GM12874 (cell line): ENCODE measurements around the gene GALNTL6.

Experiments
- TF ChIP-seq, protein P1 (sequence below): IDR thresholded peaks from 2 replicates; pipeline ENCODE4 v1.5.1; 2011; ENCODE audit warnings: low read depth, mild to moderate bottlenecking, control low read depth, low read length, moderate library complexity; ENCODE audit not compliant: insufficient read depth

Gene GALNTL6

DNA sequence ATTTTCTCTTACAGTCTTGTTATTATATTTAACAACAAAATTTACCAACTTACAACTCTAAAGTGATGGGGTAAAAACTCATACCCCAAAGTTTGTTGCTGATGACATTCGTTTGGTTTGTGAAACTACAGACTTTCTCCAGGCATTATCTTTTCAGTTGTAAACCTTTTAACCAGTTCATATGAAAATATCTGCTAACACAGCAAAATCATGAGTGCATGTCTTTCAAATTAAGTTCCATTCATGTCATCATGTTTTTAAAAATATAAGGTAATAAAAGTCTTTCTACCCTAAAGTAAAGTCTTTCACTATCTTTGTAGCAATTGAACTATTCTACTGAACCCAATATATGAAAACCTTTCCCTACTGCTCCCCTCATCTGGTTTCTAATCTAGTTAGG lies 3.4 kb upstream of the GALNTL6 start:
- TF ChIP-seq, protein P1, sequence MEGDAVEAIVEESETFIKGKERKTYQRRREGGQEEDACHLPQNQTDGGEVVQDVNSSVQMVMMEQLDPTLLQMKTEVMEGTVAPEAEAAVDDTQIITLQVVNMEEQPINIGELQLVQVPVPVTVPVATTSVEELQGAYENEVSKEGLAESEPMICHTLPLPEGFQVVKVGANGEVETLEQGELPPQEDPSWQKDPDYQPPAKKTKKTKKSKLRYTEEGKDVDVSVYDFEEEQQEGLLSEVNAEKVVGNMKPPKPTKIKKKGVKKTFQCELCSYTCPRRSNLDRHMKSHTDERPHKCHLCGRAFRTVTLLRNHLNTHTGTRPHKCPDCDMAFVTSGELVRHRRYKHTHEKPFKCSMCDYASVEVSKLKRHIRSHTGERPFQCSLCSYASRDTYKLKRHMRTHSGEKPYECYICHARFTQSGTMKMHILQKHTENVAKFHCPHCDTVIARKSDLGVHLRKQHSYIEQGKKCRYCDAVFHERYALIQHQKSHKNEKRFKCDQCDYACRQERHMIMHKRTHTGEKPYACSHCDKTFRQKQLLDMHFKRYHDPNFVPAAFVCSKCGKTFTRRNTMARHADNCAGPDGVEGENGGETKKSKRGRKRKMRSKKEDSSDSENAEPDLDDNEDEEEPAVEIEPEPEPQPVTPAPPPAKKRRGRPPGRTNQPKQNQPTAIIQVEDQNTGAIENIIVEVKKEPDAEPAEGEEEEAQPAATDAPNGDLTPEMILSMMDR = no peak

DNA sequence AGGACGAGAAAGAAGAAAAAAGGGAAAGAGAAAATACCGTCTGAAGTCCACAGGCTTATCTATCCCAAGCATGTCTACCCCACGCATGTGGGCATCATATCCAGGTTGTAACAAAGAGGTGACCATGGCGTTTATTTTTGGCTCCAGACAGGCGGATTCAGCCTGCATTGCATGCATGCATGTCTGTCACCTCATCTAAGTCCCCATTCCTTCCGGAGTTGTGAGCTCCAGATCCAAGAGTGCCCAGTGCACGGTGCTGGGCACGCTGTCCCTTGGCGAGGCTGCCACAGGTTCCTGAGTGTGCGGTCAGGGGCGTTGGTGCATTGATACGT lies 905 bp upstream of the GALNTL6 start:
- TF ChIP-seq, protein P1 = no peak

DNA sequence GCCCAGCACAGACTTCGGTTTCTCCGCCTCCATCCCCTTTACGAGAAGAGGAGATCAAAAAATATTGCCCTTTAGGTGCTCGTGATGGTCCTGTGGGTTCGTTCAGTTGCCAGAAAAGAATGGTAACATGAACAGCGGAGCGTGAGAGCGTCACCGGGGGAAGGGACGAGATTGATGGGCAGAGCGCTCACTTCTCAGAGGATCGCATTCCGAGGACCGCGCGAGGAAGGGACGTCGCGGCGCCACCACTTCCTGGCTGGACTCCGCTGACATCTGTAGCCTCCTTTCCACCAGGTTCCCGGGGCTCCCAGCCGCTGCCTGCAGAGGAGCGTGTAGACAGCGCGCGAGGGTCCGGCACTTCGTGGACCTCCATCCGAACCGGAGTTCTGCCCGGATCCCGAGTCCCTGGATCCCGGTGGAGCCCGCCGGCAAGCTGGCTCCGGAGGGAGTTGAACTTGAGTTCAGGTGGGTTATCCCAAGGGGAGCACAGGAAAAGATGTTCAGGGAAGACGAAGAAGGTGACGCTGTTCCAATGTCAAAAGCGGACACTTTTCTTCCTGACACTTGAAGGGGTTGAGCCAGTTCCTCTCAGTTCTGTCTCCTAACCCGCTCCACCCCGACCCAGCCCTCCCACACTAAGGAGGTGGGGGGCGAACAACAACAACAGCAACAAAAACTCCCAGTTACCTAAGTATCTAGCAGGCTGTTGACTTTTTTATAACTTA lies 484 bp downstream of the GALNTL6 start:
- TF ChIP-seq, protein P1 = no peak

DNA sequence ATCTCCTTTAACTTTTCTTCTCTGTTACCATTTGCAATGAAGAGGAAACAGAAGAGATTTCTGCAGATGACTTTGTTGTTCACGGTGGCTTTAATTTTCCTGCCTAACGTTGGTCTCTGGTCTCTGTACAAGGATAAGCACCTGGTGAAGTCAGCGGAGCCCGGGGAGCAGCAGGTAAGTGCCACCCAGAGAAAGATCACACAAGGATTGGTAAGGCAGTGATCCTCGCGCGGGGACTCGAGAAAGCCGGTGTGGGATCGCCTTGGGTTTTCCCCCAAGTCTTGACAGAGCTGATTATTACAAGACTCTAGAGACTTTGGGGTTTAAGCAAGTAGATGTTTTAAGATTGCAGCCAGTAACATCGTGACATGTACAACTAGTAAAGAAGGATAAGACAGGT lies 1.3 kb downstream of the GALNTL6 start:
- TF ChIP-seq, protein P1 = no peak

DNA sequence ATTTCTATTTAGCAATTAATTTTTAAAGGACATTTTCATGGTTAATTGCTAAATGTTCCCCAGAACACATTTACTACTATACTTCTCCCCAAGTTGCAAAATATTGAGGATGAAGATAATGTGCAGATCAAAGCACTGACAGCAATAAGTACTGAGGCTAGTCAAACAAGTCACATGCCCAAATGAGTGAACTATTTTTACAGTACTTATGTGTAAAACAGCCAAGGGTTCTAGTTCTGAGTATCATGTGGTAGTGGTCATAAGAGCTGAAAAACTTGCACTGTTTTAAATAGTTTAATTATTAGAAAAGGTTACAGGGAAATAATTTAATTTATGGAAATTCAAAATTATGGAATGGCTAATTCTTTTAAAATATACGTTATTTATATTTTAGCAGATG lies 3.8 kb downstream of the GALNTL6 start:
- TF ChIP-seq, protein P1 = no peak

DNA sequence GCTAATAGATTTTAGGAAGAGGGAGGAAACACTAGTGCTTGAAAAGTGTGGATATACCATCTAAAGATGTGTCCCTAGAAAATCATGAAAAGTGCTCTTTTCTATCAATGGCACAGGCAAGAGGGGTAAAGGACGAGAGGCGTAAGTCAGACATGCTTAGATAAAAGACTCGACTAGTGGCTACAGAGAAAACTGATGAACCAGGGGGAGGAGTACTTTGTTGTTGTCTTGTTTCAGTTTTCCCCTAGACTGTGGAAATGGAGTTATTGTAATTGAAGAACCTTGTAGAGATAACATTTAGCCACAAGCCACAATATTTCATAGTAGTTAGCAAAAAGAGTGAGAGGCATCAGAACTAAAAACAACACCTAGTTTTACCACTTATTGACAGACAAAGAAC lies 21.4 kb downstream of the GALNTL6 start:
- TF ChIP-seq, protein P1 = no peak

DNA sequence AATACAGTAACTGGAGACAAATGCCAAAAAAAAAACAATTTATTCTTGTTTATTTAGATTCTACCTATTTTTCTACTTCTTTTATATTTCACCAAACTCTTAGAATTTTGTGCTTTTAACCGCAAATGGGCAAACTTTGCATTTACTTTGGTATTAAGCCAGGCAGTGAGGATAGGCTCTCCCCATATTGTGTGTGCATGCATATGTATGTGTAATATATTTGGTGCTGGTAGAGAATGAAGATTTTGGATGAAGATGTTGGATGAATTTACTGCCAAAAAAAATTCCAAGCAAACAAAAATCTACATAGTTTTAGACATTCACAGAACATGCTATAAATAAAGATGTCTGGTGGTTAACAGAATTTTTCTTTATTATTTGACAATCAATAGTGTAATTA lies 30.3 kb downstream of the GALNTL6 start:
- TF ChIP-seq, protein P1 = no peak

DNA sequence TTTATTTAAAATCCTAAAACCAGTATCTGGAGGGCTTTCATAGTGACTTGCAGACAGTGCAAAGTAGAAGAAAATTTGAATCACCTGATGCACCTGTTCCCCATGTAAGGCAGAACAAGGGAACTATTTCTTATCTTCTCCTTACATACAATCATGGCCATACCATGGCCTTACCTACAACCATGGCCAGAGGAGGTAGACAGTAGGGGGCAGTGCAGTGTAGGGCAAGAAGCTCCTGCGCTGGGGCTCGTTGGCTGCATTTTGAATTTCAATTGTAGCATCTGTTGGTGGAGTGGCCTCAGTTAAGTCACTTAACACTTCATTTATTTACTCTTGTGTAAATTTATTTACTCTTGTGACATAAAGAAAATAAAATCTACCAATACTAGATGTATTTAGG lies 33.0 kb downstream of the GALNTL6 start:
- TF ChIP-seq, protein P1 = peak; percentile 70
